ENCODE results near the gene ITFG1.
"Not testable (repeated sequence)": the region's sequence is repeated elsewhere in the genome, so short reads cannot be mapped to it uniquely, and the experiment has no call there.

ITFG1 gene

DNA sequence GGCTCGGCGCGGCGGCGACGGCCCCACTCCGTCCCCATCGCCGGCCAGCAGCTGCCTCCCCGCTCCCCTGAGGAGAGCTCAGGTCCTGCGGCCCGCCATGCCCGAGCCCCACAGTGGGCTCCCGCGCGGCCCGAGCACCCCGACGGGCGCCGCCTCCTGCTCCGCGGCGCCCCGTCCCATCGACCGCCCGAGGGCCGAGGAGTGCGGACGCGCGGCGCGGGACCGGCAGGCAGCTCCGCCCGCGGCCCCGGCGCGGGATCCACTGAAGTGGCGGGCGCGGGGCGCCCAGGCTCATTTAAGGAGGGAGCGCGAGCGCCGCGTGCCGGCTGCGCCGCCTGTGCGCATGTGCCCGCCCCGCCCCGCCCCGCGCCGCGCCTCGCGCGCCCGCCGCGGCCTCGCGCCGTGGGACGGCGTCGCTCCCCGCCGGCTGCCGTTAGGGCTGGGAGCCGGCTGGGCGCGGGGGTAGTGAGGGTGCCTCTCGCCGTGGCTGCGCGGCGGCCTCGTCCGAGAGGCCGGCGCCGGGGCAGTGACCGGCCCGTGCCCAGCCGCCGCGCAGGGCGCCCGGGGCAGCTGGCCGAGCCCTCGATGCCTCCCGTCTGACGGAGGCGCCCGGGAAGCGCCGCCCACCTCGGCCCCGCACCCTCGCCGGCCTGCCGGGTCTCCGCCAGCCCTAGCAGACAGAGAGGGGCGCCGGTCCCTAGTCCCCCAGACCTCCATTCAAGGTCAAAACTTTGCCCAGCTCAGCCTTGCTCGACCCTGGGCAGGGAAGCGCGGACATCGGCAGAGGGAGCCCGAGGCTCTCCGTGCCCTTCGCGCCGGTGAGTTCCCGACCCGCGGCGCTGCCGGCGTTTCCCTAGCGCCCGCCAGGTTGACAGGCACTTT lies 316.9 kb downstream of the ITFG1 start, which contains the start of gene NETO2:
Gene NETO2 (minus strand): TSS at position 269 of the 882 bp plus-strand sequence. CDS start 333 bp downstream, outside the sequence.
- DNase-seq: peak; percentile 68

- peak; percentile 77 for DNase-seq
Observed at GRCh38 chr16:47142821-47143676, 317.8 kb downstream of the ITFG1 start.

DNA sequence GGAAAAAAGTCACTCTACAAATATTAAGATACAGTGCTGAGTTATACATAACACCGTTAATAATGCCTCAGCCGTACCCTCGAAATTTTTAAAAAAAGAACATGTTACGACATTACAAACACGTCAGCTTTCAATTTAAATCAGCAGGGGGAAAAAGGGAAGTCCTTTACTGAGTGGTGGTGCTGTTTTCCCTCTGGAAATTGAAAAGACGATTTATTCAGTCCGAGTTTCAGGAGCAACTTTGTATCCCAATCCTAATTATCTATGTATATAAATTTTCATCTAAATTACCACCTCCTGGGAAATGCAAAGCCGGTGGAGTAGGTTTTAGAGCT lies 318.4 kb downstream of the ITFG1 start:
- DNase-seq: no peak

DNA sequence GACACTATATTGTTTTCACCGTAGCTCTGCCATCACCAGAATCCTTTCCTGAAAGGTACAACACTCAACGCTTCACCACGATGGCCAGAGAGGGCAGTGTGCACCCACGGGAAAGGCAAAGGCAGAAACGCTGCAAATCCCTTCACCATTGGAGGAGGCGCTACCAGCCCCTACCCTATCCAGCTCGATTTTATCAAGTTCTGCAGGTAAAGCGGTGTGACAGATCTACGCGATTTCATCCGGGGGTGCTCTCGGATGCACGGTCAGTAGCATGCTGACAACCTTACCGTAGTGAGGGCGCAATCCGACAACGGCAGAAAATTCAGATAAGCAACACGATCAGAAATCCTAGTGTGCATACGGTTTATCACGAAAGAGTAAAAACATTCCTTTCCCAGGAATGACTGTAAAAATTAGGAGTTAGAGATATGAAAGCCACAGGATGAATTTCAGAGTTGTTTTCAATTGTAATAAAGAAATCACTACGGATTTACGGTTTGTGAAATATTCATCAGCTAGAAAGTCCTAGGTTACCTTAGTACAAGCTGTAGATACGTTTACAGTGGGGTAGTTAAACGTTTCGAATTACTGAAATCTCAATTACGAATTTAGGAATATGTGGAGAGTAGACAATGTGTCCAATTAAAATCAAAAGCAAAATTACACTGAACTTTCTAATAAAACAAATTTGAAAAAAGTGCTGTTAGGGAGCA lies 318.9 kb downstream of the ITFG1 start:
- DNase-seq: peak; percentile 84

GRCh38 chr16:47140686-47141085 lies 320.2 kb downstream of the ITFG1 start:
- no peak for DNase-seq

GRCh38 chr16:47139561-47140185 lies 321.2 kb downstream of the ITFG1 start:
- DNase-seq: no peak

DNA sequence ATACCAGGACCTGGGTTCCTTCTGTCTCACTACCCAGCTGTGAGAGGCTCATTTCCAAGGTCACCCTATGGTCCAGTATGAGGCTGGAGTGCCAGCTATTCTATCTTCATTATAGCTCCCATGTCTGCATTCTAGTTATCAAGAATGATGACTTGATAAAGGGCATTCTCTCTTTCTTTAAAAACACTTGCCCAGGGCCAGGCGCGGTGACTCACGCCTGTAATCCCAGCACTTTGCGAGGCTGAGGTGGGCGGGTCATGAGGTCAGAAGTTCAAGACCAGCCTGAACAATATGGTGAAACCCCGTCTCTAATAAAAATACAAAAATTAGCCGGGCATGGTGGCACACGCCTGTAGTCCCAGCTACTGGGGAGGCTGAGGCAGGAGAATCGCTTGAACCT lies 322.9 kb downstream of the ITFG1 start:
- not testable (repeated sequence) for DNase-seq

DNA sequence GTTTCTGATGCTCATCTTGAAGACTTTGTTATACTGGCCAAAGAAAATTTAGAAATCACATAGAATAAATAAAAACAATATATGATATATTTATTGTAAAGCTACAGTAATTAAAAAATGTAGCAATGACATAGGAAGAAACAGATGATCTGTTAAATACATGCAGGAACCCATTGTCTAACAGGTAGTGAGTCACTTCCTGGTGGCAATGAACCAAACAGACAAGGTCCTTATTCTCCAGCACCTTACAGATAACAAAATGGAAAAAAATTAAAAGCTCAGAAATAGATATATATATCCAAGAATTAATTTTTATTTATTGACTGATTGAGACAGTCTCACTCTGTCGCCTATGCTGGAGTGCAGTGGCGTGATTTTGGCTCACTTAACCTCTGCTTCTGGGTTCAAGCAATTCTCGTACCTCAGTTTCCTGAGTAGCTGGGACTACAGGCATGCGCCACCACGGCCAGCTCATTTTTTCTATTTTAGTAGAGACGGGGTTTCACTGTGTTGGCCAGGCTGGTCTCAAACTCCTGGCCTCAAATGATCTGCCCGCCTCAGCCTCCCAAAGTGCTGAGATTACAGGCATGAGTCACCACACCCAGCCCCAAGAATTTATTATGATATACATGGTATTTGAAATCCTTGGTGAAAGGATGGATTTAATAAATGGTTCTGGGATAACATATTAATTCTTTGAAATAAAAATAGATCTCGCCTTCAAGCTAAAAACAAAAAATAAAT lies 324.6 kb downstream of the ITFG1 start:
- no peak for DNase-seq

GRCh38 chr16:47134550-47134949 lies 326.3 kb downstream of the ITFG1 start:
- DNase-seq: no peak

DNA sequence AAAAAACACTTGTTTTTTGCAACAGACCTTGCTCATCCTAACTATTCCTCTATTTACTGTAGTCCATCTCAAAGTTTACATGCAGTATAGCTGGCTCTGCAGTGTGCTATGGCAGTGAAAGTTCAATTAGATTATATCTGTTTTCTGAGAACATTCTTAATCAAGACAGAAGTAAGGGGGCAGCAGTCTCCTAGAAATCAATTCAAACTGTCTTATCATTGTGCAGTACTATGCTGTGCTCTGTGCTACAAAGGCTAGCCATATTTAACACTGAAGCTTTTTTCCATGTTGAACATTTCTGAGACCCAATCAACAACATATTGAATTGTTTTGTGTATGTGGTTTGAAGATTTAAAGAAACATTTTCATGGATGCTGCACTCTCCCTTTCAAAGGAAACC lies 328.6 kb downstream of the ITFG1 start:
- no peak for DNase-seq

DNA sequence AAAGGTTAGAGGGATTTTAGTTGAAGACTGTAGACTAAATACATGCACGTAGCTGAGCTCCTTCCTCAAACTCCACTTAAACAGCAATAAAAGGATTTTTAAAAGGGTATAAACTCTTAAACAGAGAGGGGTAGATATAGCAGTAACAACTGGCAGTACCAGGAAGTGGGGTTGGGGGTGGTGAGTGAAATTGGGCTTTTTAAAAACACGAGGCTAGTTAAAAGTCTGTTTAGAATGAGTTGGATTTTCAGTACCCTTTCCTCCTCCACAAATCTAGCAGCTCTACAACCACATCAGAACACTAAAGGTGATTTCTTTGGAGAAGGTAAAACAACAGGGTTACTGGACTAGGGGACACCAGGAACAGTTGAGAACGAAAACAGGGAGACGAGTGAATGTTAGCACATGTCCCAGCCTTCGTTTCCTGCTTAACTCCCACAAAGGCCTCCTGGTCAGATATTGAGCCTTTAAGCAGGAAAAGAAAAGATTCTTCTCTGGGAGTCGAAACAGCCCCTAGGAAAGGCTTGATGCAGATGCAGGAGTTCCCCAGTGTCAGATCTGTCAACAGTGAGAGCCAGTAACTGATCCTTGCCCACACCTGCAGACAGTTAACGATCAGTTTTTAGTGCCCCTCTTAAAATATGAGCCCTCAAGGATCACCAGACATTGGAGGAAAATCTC lies 331.0 kb downstream of the ITFG1 start:
- DNase-seq: no peak

DNA sequence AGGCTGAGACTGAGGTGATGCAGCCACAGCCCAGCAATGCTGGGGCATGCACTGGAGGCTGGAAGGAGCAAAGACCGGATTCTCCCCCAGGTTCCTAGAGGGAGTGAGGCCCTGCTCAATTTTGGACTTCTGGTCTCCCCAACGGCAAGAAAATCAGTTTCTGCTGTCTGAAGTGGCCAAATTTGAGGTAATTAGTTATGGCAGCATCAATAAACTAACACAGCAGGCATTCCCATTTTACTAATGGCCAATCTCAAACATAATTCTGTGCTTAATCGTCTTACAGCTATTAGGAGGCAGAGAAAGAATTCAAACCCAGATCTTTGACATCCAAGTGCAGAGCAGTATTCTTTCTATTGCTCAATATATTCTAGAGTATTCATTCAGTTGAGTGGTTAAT lies 333.3 kb downstream of the ITFG1 start:
- DNase-seq: no peak

DNA sequence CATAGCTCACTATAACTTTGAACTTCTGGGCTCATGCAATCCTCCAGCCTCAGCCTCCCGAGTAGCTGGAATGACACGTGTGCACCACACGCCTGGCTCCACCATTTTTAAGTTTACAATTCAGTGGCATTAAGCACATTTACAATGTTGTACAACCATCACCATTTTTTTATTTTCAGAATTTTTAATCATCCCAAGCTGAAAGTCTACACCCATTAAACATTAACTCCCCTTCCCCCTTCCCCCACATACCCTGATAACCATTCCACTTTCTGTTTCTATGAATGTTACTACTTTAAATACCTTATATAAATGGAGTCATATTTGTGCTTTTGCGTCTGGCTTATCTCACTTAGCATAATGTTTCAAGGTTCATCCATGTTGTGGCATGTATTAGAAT lies 335.1 kb downstream of the ITFG1 start:
- DNase-seq: no peak

DNA sequence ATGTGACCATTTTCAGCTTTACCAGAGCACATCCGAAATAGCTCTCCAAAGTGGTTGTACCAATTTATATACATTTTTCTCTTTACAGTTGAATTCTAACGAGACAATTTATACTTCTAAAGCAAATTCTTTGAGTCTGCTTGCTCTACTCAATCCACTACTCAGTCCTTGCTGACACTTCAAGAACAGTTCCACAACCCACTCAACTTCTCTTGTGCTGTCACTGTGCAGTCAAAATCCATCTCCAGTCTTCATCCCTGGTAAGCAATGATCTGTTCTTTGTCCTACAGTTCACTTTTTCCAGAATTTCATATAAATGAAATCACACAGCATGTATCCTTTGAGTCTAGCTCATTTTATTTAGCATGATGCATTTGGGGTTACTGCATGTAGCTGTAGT lies 347.7 kb downstream of the ITFG1 start:
- no peak for DNase-seq

DNA sequence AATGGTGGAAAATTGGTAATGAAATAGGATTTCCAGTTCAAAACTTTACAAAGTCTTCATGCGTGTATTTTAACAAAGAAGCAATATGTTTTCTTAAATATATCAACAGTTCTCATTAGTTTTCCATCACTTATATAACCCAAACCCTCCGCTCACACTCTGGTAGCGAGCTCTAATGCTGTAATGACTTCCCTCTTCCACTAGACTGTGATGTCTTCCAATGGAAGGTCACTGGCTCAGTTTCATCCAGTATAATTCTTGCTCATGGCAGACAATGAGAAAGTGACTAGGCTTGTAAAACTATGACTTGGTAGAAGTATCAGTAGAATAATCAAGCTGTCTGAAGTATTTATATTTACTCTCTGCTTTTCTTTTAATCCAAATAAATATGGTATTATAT lies 349.9 kb downstream of the ITFG1 start:
- DNase-seq: no peak

GRCh38 chr16:47109361-47109760 lies 351.5 kb downstream of the ITFG1 start:
- no peak for DNase-seq
